ENCODE measurements around the gene DLGAP1.

DLGAP1 gene

DNA sequence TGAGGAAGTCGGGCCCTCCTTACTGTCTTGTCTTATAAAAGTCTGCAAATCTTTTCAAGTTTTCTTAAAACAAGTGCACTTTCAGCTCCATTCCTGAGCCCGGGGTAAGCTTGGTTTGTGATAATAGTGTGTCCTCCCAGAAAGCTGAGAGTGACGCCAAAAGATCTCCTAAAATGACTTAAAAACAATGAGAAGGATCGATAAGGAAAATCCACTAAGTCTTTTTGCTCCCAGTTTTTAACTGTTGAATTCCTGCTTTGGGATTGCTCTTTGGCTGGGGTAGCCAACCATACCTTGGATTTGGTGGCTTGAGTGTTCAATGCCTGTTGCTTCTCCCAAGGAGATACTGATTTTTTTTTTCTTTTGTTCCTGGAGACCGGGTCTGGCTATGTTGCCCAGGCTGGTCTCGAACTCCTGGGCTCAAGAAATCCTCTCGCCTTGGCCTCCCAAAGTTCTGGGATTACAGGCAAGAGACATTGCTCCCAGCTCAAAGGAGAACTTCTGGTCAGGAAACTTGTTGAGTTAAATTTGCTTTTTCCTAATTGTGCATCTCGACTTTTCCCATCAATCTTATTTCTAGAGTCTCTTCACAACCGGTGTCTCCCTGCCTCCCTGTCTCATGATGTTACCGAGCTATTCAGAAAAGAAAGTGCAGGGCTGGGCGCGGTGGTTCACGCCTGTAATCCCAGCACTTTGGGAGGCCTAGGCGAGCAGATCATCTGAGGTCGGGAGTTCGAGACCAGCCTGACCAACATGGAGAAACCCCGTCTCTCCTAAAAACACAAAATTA is 1002.2 kb downstream of the DLGAP1 start:
- peak overlapping the region; percentile 92 to 93 for H3K4me3 ChIP-seq (ENCODE audit: low read depth in 1 of 2, low read length in 2 of 2)
- no peaks in the 10 kb centered on the region for H3K27me3 ChIP-seq (ENCODE audit: control insufficient read depth in 1 of 2, insufficient read depth in 2 of 2, low read length in 2 of 2)
- peak overlapping the region; percentile 98 to 99 for H3K9ac ChIP-seq (ENCODE audit: low read depth in 1 of 2, low read length in 2 of 2)
- no peaks in the 10 kb centered on the region for H3K9me3 ChIP-seq (ENCODE audit: control insufficient read depth in 1 of 2, low read length in 2 of 2)
- peaks cover 0 to 8% of the 10 kb centered on the region in 2 donors for H3K36me3 ChIP-seq (ENCODE audit: control insufficient read depth in 1 of 2, insufficient read depth in 2 of 2, low read length in 2 of 2)
- H3K27ac ChIP-seq (ENCODE audit: low read depth, low read length), result peak overlapping the region; percentile 99
- peaks cover 25 to 40% of the 10 kb centered on the region in 2 donors for H3K4me1 ChIP-seq (ENCODE audit: control insufficient read depth in 1 of 2, insufficient read depth in 2 of 2, low read length in 2 of 2)

DNA sequence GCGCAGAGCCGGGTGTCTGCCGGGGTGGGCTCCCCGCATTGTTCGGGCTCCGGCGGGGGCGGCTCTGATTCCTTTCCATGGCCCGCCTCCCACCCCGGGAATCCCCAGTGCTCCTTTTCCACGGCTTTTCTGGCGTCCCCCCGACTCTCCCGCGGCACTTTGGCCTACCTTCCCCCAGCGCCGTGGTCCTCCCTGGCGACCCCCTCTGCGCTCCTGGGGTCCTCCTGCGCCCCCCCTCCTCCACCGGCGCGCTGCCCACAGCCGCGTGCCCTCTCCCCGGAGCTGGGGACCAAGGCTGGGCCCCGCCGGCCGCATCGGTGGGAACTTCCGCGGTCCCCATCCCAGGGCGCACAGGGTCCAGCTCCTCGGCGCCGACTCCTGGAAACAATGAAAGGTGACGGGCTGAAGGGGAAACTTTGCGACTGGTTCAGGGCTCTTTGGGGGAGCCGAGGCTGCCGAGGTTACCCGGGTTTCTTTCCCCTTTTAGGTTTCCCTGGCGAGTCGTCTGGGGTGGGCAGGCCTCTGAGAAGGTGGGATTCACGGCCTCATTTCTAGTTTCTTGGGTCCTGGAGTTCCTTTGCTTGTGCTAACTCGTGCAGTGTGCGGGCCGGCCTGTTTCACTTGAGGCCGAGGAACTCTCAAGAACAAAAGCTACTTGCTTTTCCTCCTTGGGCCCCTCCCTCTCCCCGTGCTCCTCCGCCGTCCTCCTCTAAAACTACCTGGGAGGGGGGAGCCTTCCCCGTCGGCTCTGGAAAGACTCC is 1002.9 kb downstream of the DLGAP1 start:
- H3K4me3 ChIP-seq (ENCODE audit: low read depth in 1 of 2, low read length in 2 of 2), result peak overlapping the region; percentile 92 to 93
- peak overlapping the region; percentile 98 to 99 for H3K9ac ChIP-seq (ENCODE audit: low read depth in 1 of 2, low read length in 2 of 2)
- peaks cover 0 to 1% of the 10 kb centered on the region in 2 donors for H3K36me3 ChIP-seq (ENCODE audit: control insufficient read depth in 1 of 2, insufficient read depth in 2 of 2, low read length in 2 of 2)
- no peaks in the 10 kb centered on the region for H3K9me3 ChIP-seq (ENCODE audit: control insufficient read depth in 1 of 2, low read length in 2 of 2)
- peaks cover 30 to 34% of the 10 kb centered on the region in 2 donors for H3K4me1 ChIP-seq (ENCODE audit: control insufficient read depth in 1 of 2, insufficient read depth in 2 of 2, low read length in 2 of 2)
- peak overlapping the region; percentile 99 for H3K27ac ChIP-seq (ENCODE audit: low read depth, low read length)
- H3K27me3 ChIP-seq (ENCODE audit: control insufficient read depth in 1 of 2, insufficient read depth in 2 of 2, low read length in 2 of 2), result no peaks in the 10 kb centered on the region

DNA sequence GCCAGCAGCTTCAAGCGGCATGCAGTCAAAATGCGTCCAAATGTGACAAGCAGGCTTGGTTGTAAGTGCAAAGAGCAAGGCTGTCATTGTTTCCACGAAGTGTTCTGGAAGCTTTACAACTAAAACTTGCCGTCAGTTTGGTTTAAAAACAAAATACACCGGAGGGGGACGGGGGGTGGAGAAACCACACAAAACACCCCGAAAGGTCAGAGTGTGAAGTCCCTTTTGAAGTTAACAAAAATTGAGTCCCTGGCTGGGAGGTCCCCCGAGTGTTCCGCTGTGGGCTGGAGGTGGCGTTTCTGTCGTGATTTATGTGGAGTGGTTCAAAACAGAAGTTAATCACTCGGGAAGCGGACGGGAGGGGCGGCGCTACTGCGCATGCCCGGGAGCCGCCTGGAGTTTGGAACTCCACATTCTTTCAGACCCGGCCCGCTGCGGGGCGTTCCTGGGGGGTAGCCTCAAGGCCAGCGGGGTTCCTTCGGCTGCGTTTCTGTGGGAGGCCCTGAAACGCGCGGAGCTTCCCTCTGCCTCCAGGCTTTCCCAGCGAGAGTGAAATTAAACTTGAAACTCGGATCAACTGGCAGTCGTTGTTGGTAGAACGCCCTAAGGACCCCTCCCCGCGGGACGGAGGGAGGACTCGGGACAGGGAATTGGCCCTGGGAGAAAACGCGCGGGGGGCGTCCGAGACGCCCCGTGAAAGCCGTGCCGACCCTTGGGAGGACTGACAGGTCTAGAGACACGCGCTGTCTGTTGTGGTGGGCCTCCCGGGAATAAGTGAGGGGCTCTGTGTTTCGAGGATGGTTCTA is 1003.7 kb downstream of the DLGAP1 start:
- peak overlapping the region; percentile 99 for H3K27ac ChIP-seq (ENCODE audit: low read depth, low read length)
- H3K4me1 ChIP-seq (ENCODE audit: control insufficient read depth in 1 of 2, insufficient read depth in 2 of 2, low read length in 2 of 2), result peaks cover 34 to 38% of the 10 kb centered on the region in 2 donors
- H3K9ac ChIP-seq (ENCODE audit: low read depth in 1 of 2, low read length in 2 of 2), result peak overlapping the region; percentile 98 to 99
- H3K9me3 ChIP-seq (ENCODE audit: control insufficient read depth in 1 of 2, low read length in 2 of 2), result no peaks in the 10 kb centered on the region
- no peaks in the 10 kb centered on the region for H3K27me3 ChIP-seq (ENCODE audit: control insufficient read depth in 1 of 2, insufficient read depth in 2 of 2, low read length in 2 of 2)
- peak overlapping the region; percentile 92 to 93 for H3K4me3 ChIP-seq (ENCODE audit: low read depth in 1 of 2, low read length in 2 of 2)
- no peaks in the 10 kb centered on the region for H3K36me3 ChIP-seq (ENCODE audit: control insufficient read depth in 1 of 2, insufficient read depth in 2 of 2, low read length in 2 of 2)

DNA sequence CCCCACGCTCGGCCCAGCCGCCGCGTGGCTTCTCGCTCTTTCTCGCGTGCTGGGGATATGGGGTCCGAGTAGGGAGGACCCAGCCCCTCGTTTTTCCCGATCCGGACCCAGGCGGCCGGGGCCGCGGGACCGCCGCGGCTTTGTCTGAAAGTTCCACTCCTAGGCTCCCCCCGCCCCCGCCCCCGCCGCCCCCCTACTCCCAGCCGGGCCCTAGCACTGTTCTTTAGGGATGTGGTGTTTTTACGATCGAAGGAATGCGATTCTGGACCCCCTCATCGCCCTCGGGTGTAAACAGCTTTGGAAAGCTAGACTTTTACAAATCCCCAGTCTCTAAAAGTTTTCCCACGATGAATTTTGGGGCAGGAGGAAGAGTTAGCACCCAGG is 1004.3 kb downstream of the DLGAP1 start:
- Histone ChIP-seq H3K4me3 (ENCODE audit: low read depth in 1 of 2, low read length in 2 of 2) (peak overlapping the region; percentile 92 to 93), H3K4me1 (ENCODE audit: control insufficient read depth in 1 of 2, insufficient read depth in 2 of 2, low read length in 2 of 2) (peaks cover 30 to 34% of the 10 kb centered on the region in 2 donors), H3K27me3 (ENCODE audit: control insufficient read depth in 1 of 2, insufficient read depth in 2 of 2, low read length in 2 of 2) (no peaks in the 10 kb centered on the region), H3K9me3 (ENCODE audit: control insufficient read depth in 1 of 2, low read length in 2 of 2) (no peaks in the 10 kb centered on the region), H3K27ac (ENCODE audit: low read depth, low read length) (peak overlapping the region; percentile 99), H3K9ac (ENCODE audit: low read depth in 1 of 2, low read length in 2 of 2) (peak overlapping the region; percentile 98 to 99), H3K36me3 (ENCODE audit: control insufficient read depth in 1 of 2, insufficient read depth in 2 of 2, low read length in 2 of 2) (no peaks in the 10 kb centered on the region)

DNA sequence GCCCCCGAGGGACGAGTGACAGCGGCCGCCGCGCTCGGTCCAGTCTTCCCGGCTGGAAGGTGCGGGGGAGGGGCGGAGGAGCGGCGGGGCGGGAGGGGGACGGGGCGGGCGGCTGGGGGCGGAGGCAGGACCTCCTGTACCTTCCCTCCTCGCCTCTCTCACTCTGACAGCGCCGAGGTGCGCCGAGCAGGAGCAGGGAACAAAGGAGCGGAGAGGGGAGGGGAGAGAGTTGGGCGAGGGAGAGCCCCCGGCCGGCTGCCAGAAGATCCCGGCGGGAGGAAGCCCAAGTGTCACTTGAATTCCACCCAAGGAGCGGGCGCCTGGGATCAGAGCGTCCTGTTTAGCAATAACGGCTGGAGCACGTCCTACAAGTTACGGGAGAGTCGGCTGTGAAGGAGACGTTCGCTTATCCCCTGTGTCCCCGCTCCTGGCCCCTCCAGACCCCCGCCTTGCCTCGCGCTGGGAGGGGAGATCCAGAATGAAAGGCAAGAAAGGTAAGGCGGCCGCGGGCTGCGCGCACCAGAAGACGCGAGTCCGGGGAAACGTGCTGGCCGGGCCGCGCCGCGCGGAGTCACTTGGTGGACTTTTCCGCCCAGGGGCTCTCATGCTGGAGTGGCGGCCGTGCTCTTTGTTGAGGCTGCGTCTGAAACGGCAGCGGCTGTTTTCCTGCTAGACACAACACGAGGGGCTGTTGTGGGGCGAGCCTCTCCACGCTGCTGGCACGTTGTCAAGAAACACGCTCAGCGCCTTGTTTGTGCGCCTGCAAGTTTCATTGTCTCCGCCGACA is 1004.9 kb downstream of the DLGAP1 start, which contains the start of gene TGIF1:
Gene TGIF1 (plus strand): TSS at position 161 of the 787 bp plus-strand sequence. CDS start 318 bp downstream, at position 479.
- peaks cover 24 to 28% of the 10 kb centered on the region in 2 donors for H3K4me1 ChIP-seq (ENCODE audit: control insufficient read depth in 1 of 2, insufficient read depth in 2 of 2, low read length in 2 of 2)

DNA sequence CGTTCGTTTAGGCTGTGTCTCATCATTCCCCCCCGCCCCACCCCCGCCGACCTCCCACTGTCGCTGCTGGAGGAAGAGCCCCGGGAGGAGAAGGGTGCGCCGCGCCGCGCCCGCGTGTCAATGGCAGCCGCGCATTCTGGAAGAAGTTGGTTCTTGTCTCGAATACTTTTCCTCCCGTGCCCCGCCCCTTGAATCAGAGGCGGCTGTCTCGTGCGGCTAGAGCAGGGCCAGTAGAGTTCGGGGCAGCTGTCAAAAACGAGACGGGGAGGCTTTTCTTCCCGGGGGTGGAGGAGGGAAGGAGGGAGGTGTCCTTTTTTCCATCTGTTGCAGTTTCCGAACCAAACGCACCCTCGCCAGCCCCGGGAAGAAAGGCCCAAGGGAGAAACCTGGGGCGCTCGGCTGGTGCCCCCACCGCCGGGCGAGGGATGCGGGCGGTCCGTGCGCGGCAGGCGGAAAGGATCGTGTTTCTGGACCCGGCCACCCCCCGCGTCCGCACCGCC is 1005.5 kb downstream of the DLGAP1 start:
- Histone ChIP-seq H3K27me3 (ENCODE audit: control insufficient read depth in 1 of 2, insufficient read depth in 2 of 2, low read length in 2 of 2) (no peaks in the 10 kb centered on the region), H3K9me3 (ENCODE audit: control insufficient read depth in 1 of 2, low read length in 2 of 2) (no peaks in the 10 kb centered on the region), H3K4me3 (ENCODE audit: low read depth in 1 of 2, low read length in 2 of 2) (peak overlapping the region; percentile 81 to 93), H3K4me1 (ENCODE audit: control insufficient read depth in 1 of 2, insufficient read depth in 2 of 2, low read length in 2 of 2) (peaks cover 17 to 22% of the 10 kb centered on the region in 2 donors), H3K27ac (ENCODE audit: low read depth, low read length) (peak overlapping the region; percentile 99), H3K36me3 (ENCODE audit: control insufficient read depth in 1 of 2, insufficient read depth in 2 of 2, low read length in 2 of 2) (no peaks in the 10 kb centered on the region), H3K9ac (ENCODE audit: low read depth in 1 of 2, low read length in 2 of 2) (peak overlapping the region; percentile 81 to 98)

More for the DNA sequence above, 1004.9 kb downstream of the DLGAP1 start, which contains the start of gene TGIF1:
- no peaks in the 10 kb centered on the region for H3K27me3 ChIP-seq (ENCODE audit: control insufficient read depth in 1 of 2, insufficient read depth in 2 of 2, low read length in 2 of 2)
- no peaks in the 10 kb centered on the region for H3K9me3 ChIP-seq (ENCODE audit: control insufficient read depth in 1 of 2, low read length in 2 of 2)
- H3K27ac ChIP-seq (ENCODE audit: low read depth, low read length), result peak within 1 kb of the TSS; percentile 99
- peak within 1 kb of the TSS; percentile 92 to 93 for H3K4me3 ChIP-seq (ENCODE audit: low read depth in 1 of 2, low read length in 2 of 2)
- H3K36me3 ChIP-seq (ENCODE audit: control insufficient read depth in 1 of 2, insufficient read depth in 2 of 2, low read length in 2 of 2), result no peaks in the 10 kb centered on the region
- peak within 1 kb of the TSS; percentile 99 for H3K9ac ChIP-seq (ENCODE audit: low read depth in 1 of 2, low read length in 2 of 2)

DNA sequence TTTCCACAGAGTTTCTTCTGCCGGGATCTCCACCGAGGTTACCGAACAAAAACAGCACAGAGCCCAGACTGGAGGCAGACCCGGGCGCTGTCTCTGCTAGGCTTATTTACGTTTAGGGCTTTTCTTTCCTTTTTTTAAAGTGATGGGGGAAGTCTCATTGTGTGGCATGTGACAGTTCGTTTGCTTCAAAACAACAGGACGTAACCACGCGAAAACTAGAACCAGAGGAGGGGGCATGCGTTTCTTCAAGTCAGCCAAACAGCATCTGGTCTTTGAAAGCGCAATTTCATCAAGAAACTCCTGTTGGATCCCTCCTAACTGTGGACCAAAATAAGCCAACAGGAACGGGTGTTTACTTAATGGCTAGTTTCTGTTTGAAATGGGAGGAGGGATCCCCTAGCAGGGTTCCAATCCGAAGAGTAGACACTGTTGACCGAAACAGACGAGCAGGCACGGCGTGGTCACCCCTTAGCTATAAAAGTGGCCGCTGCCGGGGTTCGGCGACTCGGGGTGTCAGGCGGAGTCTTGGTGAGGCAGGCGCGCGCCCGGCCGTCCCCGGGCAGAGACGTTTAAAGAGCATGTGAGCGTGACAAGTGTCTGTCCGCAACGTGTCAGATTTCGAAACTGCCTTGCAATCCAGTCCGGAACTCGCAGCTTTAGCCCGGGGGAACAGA is 1006.1 kb downstream of the DLGAP1 start:
- Histone ChIP-seq H3K4me1 (ENCODE audit: control insufficient read depth in 1 of 2, insufficient read depth in 2 of 2, low read length in 2 of 2) (peaks cover 16 to 22% of the 10 kb centered on the region in 2 donors), H3K27me3 (ENCODE audit: control insufficient read depth in 1 of 2, insufficient read depth in 2 of 2, low read length in 2 of 2) (no peaks in the 10 kb centered on the region), H3K9ac (ENCODE audit: low read depth in 1 of 2, low read length in 2 of 2) (peak overlapping the region; percentile 98 to 99), H3K9me3 (ENCODE audit: control insufficient read depth in 1 of 2, low read length in 2 of 2) (no peaks in the 10 kb centered on the region), H3K4me3 (ENCODE audit: low read depth in 1 of 2, low read length in 2 of 2) (peak overlapping the region; percentile 81 to 93), H3K27ac (ENCODE audit: low read depth, low read length) (peak overlapping the region; percentile 96), H3K36me3 (ENCODE audit: control insufficient read depth in 1 of 2, insufficient read depth in 2 of 2, low read length in 2 of 2) (no peaks in the 10 kb centered on the region)

DNA sequence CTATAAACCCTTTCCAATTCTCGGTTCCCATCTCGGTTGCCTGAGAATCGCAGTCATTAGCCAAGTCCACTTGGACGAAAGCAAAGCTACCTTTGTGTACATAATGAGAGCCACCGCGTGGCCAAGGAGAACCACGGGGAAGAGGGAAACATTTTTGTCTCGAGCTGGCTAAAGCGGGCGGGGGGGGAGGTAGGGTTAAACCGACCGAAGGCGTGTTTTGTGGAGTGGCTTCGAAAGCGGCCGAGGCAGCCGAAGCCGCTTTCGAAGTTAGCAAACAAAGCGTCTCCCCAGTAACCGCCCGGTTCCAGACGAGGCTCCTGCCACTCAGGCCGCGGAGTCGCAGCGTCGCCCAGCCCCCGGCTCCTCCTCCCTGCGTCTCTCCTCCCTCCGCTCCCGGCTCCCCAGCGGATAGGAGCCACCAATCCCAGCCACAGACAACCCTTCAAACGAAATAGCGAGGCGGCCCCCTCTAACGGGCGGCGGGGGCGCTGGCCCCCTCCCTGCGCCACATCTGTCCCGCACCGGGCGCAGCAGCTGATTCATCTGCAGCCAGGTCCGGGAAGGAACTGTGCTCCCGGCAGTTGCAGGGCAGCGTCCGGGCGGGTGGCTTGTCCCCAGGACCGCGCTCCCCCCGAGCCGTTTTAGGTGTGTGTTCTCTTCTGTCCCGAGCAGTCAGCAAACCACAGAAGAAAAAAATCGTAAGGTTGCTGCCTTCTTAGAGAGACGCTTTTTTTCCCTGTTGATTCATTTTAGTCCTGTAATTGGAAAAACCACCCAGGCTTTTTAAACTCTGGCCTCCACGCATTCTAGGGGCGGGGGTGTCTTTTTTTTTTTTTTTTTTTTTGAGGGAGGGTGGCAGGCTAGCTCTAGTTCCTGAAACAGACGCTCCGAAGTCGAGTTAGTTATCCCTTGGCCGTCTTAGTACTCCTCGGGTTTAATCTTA is 1006.9 kb downstream of the DLGAP1 start:
- no peaks in the 10 kb centered on the region for H3K36me3 ChIP-seq (ENCODE audit: control insufficient read depth in 1 of 2, insufficient read depth in 2 of 2, low read length in 2 of 2)
- peak overlapping the region; percentile 98 to 99 for H3K9ac ChIP-seq (ENCODE audit: low read depth in 1 of 2, low read length in 2 of 2)
- peak overlapping the region; percentile 81 to 93 for H3K4me3 ChIP-seq (ENCODE audit: low read depth in 1 of 2, low read length in 2 of 2)
- no peaks in the 10 kb centered on the region for H3K9me3 ChIP-seq (ENCODE audit: control insufficient read depth in 1 of 2, low read length in 2 of 2)
- H3K4me1 ChIP-seq (ENCODE audit: control insufficient read depth in 1 of 2, insufficient read depth in 2 of 2, low read length in 2 of 2), result peaks cover 15 to 20% of the 10 kb centered on the region in 2 donors
- no peaks in the 10 kb centered on the region for H3K27me3 ChIP-seq (ENCODE audit: control insufficient read depth in 1 of 2, insufficient read depth in 2 of 2, low read length in 2 of 2)
- H3K27ac ChIP-seq (ENCODE audit: low read depth, low read length), result peak overlapping the region; percentile 96

Data from duodenal mucosa (tissue), 2 donors.